Neural progenitor cell (in vitro differentiated cells): Measurements from ENCODE around the gene ACACB. TPM values are rescaled to one million over a fixed set of nuclear protein-coding genes. Genes with fewer than 3 reads are reported as not detected.

Experiments
- DNase-seq: peaks from one replicate; pipeline ENCODE4 v3.0.0-alpha.2; 2016; ENCODE audit warnings: low spot score
- H2AFZ ChIP-seq: fragments of 200-600 bp; sonication (generic); replicated peaks from 2 replicates; pipeline ENCODE4 v1.6.1; 2016; ENCODE audit warnings: antibody characterized with exemption
- H3F3A ChIP-seq: fragments of 200-600 bp; sonication (generic); 2 replicates; pipeline ENCODE4 v1.6.1; 2016; ENCODE audit warnings: antibody characterized with exemption, low read depth
- H3K27ac ChIP-seq: fragments of 200-600 bp; sonication (generic); 2 replicates; pipeline ENCODE4 v1.5.1; 2016; ENCODE audit warnings: mild to moderate bottlenecking
- H3K27me3 ChIP-seq: fragments of 200-600 bp; sonication (generic); 2 replicates; pipeline ENCODE4 v1.6.1; 2016; ENCODE audit warnings: mild to moderate bottlenecking, moderate library complexity
- H3K36me3 ChIP-seq: fragments of 200-600 bp; sonication (generic); 2 replicates; pipeline ENCODE4 v1.5.1; 2016
- H3K4me1 ChIP-seq: fragments of 200-600 bp; sonication (generic); 2 replicates; pipeline ENCODE4 v1.6.1; 2016; ENCODE audit warnings: mixed run types
- H3K4me2 ChIP-seq: fragments of 200-600 bp; sonication (generic); 2 replicates; pipeline ENCODE4 v1.6.1; 2016
- H3K4me3 ChIP-seq: fragments of 200-600 bp; sonication (generic); 2 replicates; pipeline ENCODE4 v1.5.1; 2016
- H3K79me2 ChIP-seq: fragments of 200-600 bp; sonication (generic); 2 replicates; pipeline ENCODE4 v1.6.1; 2016; ENCODE audit warnings: low read depth
- H3K9ac ChIP-seq: fragments of 200-600 bp; sonication (generic); 2 replicates; pipeline ENCODE4 v1.6.1; 2016
- H3K9me3 ChIP-seq: fragments of 200-600 bp; sonication (generic); 2 replicates; pipeline ENCODE4 v1.5.1; 2016; ENCODE audit warnings: low read depth
- H4K20me1 ChIP-seq: fragments of 200-600 bp; sonication (generic); 2 replicates; pipeline ENCODE4 v1.6.1; 2016; ENCODE audit warnings: low read depth
- H3K27ac Mint-ChIP-seq: 3 replicates; pipeline ENCODE4 v1.8.0; 2021; ENCODE audit warnings: mixed read lengths
- H3K27me3 Mint-ChIP-seq: 2 replicates; pipeline ENCODE4 v1.8.0; 2022; ENCODE audit warnings: low read depth, mild to moderate bottlenecking, inconsistent platforms, moderate library complexity, mixed read lengths; ENCODE audit not compliant: insufficient read depth
- H3K36me3 Mint-ChIP-seq: 3 replicates; pipeline ENCODE4 v1.8.0; 2021; ENCODE audit warnings: mixed read lengths
- H3K4me1 Mint-ChIP-seq: 3 replicates; pipeline ENCODE4 v1.8.0; 2021; ENCODE audit warnings: mixed read lengths
- H3K4me3 Mint-ChIP-seq: 3 replicates; pipeline ENCODE4 v1.8.0; 2021; ENCODE audit warnings: mild to moderate bottlenecking, moderate library complexity, mixed read lengths
- H3K9me3 Mint-ChIP-seq: 3 replicates; pipeline ENCODE4 v1.8.0; 2020; ENCODE audit warnings: mixed read lengths
- EZH2 ChIP-seq: fragments of 200-600 bp; sonication (generic); IDR thresholded peaks from 2 replicates; pipeline ENCODE4 v1.6.1; 2017; ENCODE audit warnings: antibody characterized with exemption, mild to moderate bottlenecking, moderate library complexity
- EZH2phosphoT487 ChIP-seq: fragments of 200-600 bp; sonication (generic); IDR thresholded peaks from 2 replicates; pipeline ENCODE4 v1.6.1; 2017; ENCODE audit warnings: antibody characterized with exemption
- total RNA-seq: library from RNA; depleted of rRNA; stranded (reverse); fragments of >200 nt; gene quantifications from 2 replicates; pipeline ENCODE4 v1.2.3, GENCODE V29; 2015; ENCODE audit warnings: low replicate concordance
- TF ChIP-seq, protein P1 (sequence below): fragments of 200-600 bp; sonication (generic); IDR thresholded peaks from 2 replicates; pipeline ENCODE4 v1.5.1; 2017; ENCODE audit warnings: antibody characterized with exemption, mild to moderate bottlenecking

Gene ACACB
- total RNA-seq, 1 donor from 2014 or later: 2.4 TPM

DNA sequence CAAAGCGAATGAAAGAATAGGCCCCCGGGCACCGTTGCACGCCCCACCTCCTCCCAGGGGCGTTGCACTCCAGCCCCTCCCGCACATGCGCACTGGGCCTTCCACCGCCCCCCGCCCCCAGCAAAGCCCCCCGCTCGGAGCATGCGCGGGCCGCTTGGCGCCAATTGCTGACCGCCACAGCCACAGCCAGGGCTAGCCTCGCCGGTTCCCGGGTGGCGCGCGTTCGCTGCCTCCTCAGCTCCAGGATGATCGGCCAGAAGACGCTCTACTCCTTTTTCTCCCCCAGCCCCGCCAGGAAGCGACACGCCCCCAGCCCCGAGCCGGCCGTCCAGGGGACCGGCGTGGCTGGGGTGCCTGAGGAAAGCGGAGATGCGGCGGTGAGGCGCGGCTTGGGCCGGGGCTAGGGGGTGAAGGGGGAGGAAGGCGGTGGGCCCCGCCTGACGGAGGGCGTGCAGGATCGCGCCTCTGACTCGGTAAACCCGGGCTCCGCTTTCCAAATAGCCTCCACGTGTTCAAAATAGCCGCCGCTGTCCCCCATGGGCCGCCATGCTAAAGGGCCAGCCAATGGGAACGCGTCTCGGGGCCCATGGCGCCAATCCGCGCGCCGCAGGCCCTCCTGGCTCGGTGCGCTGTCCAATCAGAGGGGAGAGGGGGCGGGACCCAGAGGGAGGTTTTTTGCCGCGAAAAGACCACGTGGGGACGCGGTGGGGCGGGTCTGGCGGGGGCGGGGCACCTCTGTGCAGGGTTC, 18.8 kb upstream of the ACACB start, which contains the start of gene UNG:
Gene UNG (plus strand): TSS at position 163 of the 748 bp plus-strand sequence. CDS start 83 bp downstream, at position 246.
- H3K4me2 ChIP-seq: peak within 1 kb of the TSS; percentile 85
- H3K4me3 Mint-ChIP-seq: peak within 1 kb of the TSS; percentile 90
- H3K27me3 Mint-ChIP-seq: peaks cover 6% of the 10 kb centered on the region
- H3K9me3 Mint-ChIP-seq: no peaks in the 10 kb centered on the region
- H3F3A ChIP-seq: peaks cover 14% of the 10 kb centered on the region
- peaks cover 42% of the 10 kb centered on the region for H3K79me2 ChIP-seq
- peak within 1 kb of the TSS; percentile 81 for H3K27ac ChIP-seq
- no peak within 1 kb of the TSS for H3K27ac Mint-ChIP-seq
- peaks cover 16% of the 10 kb centered on the region for H4K20me1 ChIP-seq
- DNase-seq: peak; percentile 99
- peak within 1 kb of the TSS; percentile 97 for H2AFZ ChIP-seq
- H3K4me1 Mint-ChIP-seq: peaks cover 32% of the 10 kb centered on the region
- TF ChIP-seq, protein P1, sequence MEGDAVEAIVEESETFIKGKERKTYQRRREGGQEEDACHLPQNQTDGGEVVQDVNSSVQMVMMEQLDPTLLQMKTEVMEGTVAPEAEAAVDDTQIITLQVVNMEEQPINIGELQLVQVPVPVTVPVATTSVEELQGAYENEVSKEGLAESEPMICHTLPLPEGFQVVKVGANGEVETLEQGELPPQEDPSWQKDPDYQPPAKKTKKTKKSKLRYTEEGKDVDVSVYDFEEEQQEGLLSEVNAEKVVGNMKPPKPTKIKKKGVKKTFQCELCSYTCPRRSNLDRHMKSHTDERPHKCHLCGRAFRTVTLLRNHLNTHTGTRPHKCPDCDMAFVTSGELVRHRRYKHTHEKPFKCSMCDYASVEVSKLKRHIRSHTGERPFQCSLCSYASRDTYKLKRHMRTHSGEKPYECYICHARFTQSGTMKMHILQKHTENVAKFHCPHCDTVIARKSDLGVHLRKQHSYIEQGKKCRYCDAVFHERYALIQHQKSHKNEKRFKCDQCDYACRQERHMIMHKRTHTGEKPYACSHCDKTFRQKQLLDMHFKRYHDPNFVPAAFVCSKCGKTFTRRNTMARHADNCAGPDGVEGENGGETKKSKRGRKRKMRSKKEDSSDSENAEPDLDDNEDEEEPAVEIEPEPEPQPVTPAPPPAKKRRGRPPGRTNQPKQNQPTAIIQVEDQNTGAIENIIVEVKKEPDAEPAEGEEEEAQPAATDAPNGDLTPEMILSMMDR: no peak
- TF ChIP-seq EZH2phosphoT487 (no peak), EZH2 (no peak)
- peaks cover 11% of the 10 kb centered on the region for H3K4me1 ChIP-seq
- H3K9me3 ChIP-seq: no peaks in the 10 kb centered on the region
- H3K36me3 ChIP-seq: peaks cover 3% of the 10 kb centered on the region
- peak within 1 kb of the TSS; percentile 30 for H3K9ac ChIP-seq
- peaks cover 20% of the 10 kb centered on the region for H3K36me3 Mint-ChIP-seq
- H3K27me3 ChIP-seq: no peaks in the 10 kb centered on the region
- peak within 1 kb of the TSS; percentile 73 for H3K4me3 ChIP-seq

DNA sequence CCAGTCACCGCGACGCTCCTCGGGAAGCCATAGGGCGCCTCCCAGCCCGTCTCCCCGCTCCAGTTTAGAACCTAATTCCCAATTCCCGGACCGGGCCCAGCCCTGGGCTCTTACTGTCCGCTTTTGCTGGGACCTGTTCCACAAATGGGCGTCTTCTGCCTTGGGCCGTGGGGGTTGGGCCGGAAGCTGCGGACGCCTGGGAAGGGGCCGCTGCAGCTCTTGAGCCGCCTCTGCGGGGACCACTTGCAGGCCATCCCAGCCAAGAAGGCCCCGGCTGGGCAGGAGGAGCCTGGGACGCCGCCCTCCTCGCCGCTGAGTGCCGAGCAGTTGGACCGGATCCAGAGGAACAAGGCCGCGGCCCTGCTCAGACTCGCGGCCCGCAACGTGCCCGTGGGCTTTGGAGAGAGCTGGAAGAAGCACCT, 18.2 kb upstream of the ACACB start:
- Mint-ChIP-seq H3K4me1 (peaks cover 27% of the 10 kb centered on the region), H3K27me3 (peaks cover 6% of the 10 kb centered on the region), H3K4me3 (peak overlapping the region; percentile 90), H3K9me3 (no peaks in the 10 kb centered on the region), H3K36me3 (peaks cover 21% of the 10 kb centered on the region), H3K27ac (no peak overlapping the region)
- Histone ChIP-seq H3K4me2 (peak overlapping the region; percentile 85), H3K4me1 (peaks cover 5% of the 10 kb centered on the region), H3K27ac (no peak overlapping the region), H3K36me3 (peaks cover 3% of the 10 kb centered on the region), H3K9me3 (no peaks in the 10 kb centered on the region), H2AFZ (peak overlapping the region; percentile 7), H3K79me2 (peaks cover 39% of the 10 kb centered on the region), H3K9ac (peak overlapping the region; percentile 29), H3K27me3 (no peaks in the 10 kb centered on the region), H3F3A (peaks cover 14% of the 10 kb centered on the region), H4K20me1 (peaks cover 16% of the 10 kb centered on the region), H3K4me3 (peak overlapping the region; percentile 73)
- TF ChIP-seq, protein P1: no peak
- TF ChIP-seq EZH2phosphoT487 (no peak), EZH2 (no peak)
- no peak for DNase-seq

DNA sequence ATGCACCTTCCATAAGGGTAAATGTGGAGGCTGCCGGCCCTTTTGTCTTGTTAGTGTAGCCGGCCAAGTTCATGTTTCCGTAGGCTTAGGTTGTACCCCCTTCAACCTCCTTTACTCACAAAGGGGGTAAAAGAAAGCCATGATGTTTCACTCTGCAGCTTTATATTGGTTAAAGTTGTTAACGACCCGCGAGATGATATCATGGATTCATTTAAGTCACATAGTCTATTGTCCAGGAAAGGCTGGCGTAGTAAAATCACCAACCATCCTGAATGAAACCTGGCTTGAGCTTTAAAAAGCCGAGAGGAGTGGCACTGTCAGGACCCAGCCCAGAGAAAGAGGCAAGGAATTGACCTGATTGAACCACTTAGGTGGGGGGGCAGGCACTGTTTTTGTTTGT, 17.7 kb upstream of the ACACB start:
- no peaks in the 10 kb centered on the region for H3K9me3 ChIP-seq
- Mint-ChIP-seq H3K4me1 (peaks cover 22% of the 10 kb centered on the region), H3K4me3 (peak overlapping the region; percentile 90), H3K36me3 (peaks cover 23% of the 10 kb centered on the region), H3K27ac (no peak overlapping the region), H3K9me3 (no peaks in the 10 kb centered on the region), H3K27me3 (peaks cover 6% of the 10 kb centered on the region)
- peaks cover 14% of the 10 kb centered on the region for H3F3A ChIP-seq
- peak; percentile 31 for DNase-seq
- peaks cover 3% of the 10 kb centered on the region for H3K36me3 ChIP-seq
- H3K27ac ChIP-seq: no peak overlapping the region
- peak overlapping the region; percentile 7 for H2AFZ ChIP-seq
- peak overlapping the region; percentile 85 for H3K4me2 ChIP-seq
- no peaks in the 10 kb centered on the region for H3K27me3 ChIP-seq
- H4K20me1 ChIP-seq: peaks cover 16% of the 10 kb centered on the region
- peaks cover 39% of the 10 kb centered on the region for H3K79me2 ChIP-seq
- TF ChIP-seq EZH2phosphoT487 (no peak), EZH2 (no peak)
- TF ChIP-seq, protein P1: no peak
- peak overlapping the region; percentile 73 for H3K4me3 ChIP-seq
- H3K4me1 ChIP-seq: peaks cover 5% of the 10 kb centered on the region
- peak overlapping the region; percentile 29 for H3K9ac ChIP-seq
